HepG2 (cell line): ENCODE measurements around the gene PCYT2. TPM values are rescaled to one million over a fixed set of nuclear protein-coding genes. Genes with fewer than 3 reads are reported as not detected.

ENCODE experiments used
- BRF2 ChIP-seq: sonication (generic); formaldehyde crosslinking; IDR thresholded peaks from 2 replicates; pipeline ENCODE4 v1.8.1; 2022; ENCODE audit warnings: mild to moderate bottlenecking, missing genetic modification reagents
- CBX5 ChIP-seq: sonication (generic); formaldehyde crosslinking; IDR thresholded peaks from 2 replicates; pipeline ENCODE4 v1.4.0; 2020; ENCODE audit warnings: missing genetic modification reagents, borderline replicate concordance
- CENPT ChIP-seq: sonication (generic); formaldehyde crosslinking; IDR thresholded peaks from 2 replicates; pipeline ENCODE4 v1.8.0; 2022; ENCODE audit warnings: low read depth, mild to moderate bottlenecking, moderate library complexity, missing genetic modification reagents
- FOXA1 ChIP-seq, 2 experiments: fragments of 450-650 bp in 1 of 2; sonication (generic) in 1 of 2; formaldehyde crosslinking in 1 of 2; IDR thresholded peaks; 2 replicates each; pipeline versions ENCODE4 v1.4.0 to v1.6.1; 2016 to 2020; ENCODE audit warnings: missing genetic modification reagents in 1 of 2
- KLF16 ChIP-seq, 2 experiments: sonication (generic) in 1 of 2; formaldehyde crosslinking in 1 of 2; IDR thresholded peaks; 2 replicates each; pipeline versions ENCODE4 v1.6.1 to v1.8.0; 2016 to 2023; ENCODE audit warnings: missing genetic modification reagents in 2 of 2, missing compliant biosample characterization in 1 of 2
- NKX3-1 ChIP-seq: sonication (generic); formaldehyde crosslinking; IDR thresholded peaks from 2 replicates; pipeline ENCODE4 v1.5.0; 2020; ENCODE audit warnings: missing genetic modification reagents
- NR2F1 ChIP-seq, 2 experiments: fragments of 450-650 bp in 1 of 2; formaldehyde crosslinking in 1 of 2; IDR thresholded peaks; 2 replicates each; pipeline versions ENCODE4 v1.5.0 to v1.6.1; 2016 to 2020; ENCODE audit warnings: mild to moderate bottlenecking in 1 of 2, missing compliant biosample characterization in 1 of 2, missing genetic modification reagents in 1 of 2, moderate library complexity in 1 of 2
- RAD21 ChIP-seq: fragments of 450-650 bp; formaldehyde crosslinking; IDR thresholded peaks from 2 replicates; pipeline ENCODE4 v1.5.0; 2020; ENCODE audit warnings: mild to moderate bottlenecking
- SIX1 ChIP-seq: sonication (generic); formaldehyde crosslinking; IDR thresholded peaks from 2 replicates; pipeline ENCODE4 v1.4.0; 2020; ENCODE audit warnings: missing genetic modification reagents, borderline replicate concordance
- SKI ChIP-seq: fragments of 450-650 bp; IDR thresholded peaks from one replicate; pipeline ENCODE4 v1.6.1; 2018; ENCODE audit warnings: mild to moderate bottlenecking; ENCODE audit not compliant: partially characterized antibody
- SOX13 ChIP-seq, 3 experiments: fragments of 450-650 bp in 1 of 3; sonication (generic) in 1 of 3; formaldehyde crosslinking in 1 of 3; IDR thresholded peaks in 2 of 3; conservative IDR thresholded peaks in 1 of 3; 2 replicates each; pipeline versions ENCODE4 v1.5.0 to v1.6.1; 2016 to 2020; ENCODE audit warnings: antibody characterized with exemption in 1 of 3, mild to moderate bottlenecking in 1 of 3, missing compliant biosample characterization in 1 of 3, missing genetic modification reagents in 1 of 3, moderate library complexity in 1 of 3
- ZNF232 ChIP-seq: sonication (generic); formaldehyde crosslinking; IDR thresholded peaks from 2 replicates; pipeline ENCODE4 v1.4.0; 2020; ENCODE audit warnings: missing genetic modification reagents, borderline replicate concordance
- ZNF326 ChIP-seq: sonication (generic); formaldehyde crosslinking; IDR thresholded peaks from 2 replicates; pipeline ENCODE4 v1.4.0; 2020; ENCODE audit warnings: missing genetic modification reagents, borderline replicate concordance
- ZNF564 ChIP-seq: sonication (generic); formaldehyde crosslinking; IDR thresholded peaks from 2 replicates; pipeline ENCODE4 v1.8.1; 2023; ENCODE audit warnings: mild to moderate bottlenecking, missing genetic modification reagents
- ZNF619 ChIP-seq: sonication (generic); formaldehyde crosslinking; IDR thresholded peaks from 2 replicates; pipeline ENCODE4 v1.4.0; 2020; ENCODE audit warnings: mild to moderate bottlenecking, missing genetic modification reagents
- ZNF672 ChIP-seq: sonication (generic); formaldehyde crosslinking; IDR thresholded peaks from 2 replicates; pipeline ENCODE4 v1.8.1; 2022; ENCODE audit warnings: missing genetic modification reagents
- ZNF724P ChIP-seq: sonication (generic); formaldehyde crosslinking; IDR thresholded peaks from 2 replicates; pipeline ENCODE4 v1.8.0; 2022; ENCODE audit warnings: missing genetic modification reagents, borderline replicate concordance
- ZNF775 ChIP-seq: sonication (generic); formaldehyde crosslinking; IDR thresholded peaks from 2 replicates; pipeline ENCODE4 v1.4.0; 2020; ENCODE audit warnings: missing genetic modification reagents, mild to moderate bottlenecking, moderate library complexity, borderline replicate concordance
- polyA plus RNA-seq, 8 experiments: library from polyadenylated mRNA; depleted of rRNA in 3 of 8; stranded (reverse) in 7 of 8; unstranded in 1 of 8; fragments of >200 nt; fragmentation: Illumina TruSeq in 4 of 8; extraction: Trizol in 4 of 8; gene quantifications; 2 replicates each; pipeline versions ENCODE4 v1.2.1 to v1.2.3, GENCODE V29; 2011 to 2016; ENCODE audit warnings: low read depth in 4 of 8, missing spikeins in 1 of 8, mixed read lengths in 1 of 8; ENCODE audit not compliant: insufficient read depth in 1 of 8
- total RNA-seq, 5 experiments: library from RNA; depleted of rRNA; stranded (reverse); fragments of >200 nt; fragmentation: Illumina TruSeq; extraction: Trizol; gene quantifications; 2 replicates each; pipeline ENCODE4 v1.2.3, GENCODE V29; 2016; ENCODE audit warnings: low read depth in 1 of 5
- TF ChIP-seq, protein P1 (sequence below): sonication (generic); formaldehyde crosslinking; IDR thresholded peaks from 2 replicates; pipeline ENCODE4 v1.8.1; 2023; ENCODE audit warnings: mild to moderate bottlenecking, missing genetic modification reagents, borderline replicate concordance
- TF ChIP-seq, protein P2 (sequence below): sonication (generic); formaldehyde crosslinking; IDR thresholded peaks from 2 replicates; pipeline ENCODE4 v1.4.0; 2020; ENCODE audit warnings: missing genetic modification reagents

PCYT2 gene
- total and polyA plus RNA-seq, 2 of the 13 experiments (the other 11 are each of a cell fraction or from before 2014, with no cell fraction given), result 147 to 297 TPM

GRCh38 chr17:81902023-81902652, 9.1 kb downstream of the PCYT2 start, which contains the start of gene NPB (continued):
- TF ChIP-seq ZNF775 (CRISPR knock-in tag) (no peak), ZNF326 (no peak; the same call in 1 of the 2 replicates), ZNF724P (CRISPR knock-in tag) (peak; percentile 94; the same call in 1 of the 2 replicates), SOX13 (IDR thresholded peaks at IDR 0.05) (no peak), SOX13 (CRISPR knock-in tag; conservative IDR thresholded peaks at IDR 0.05 in 1 of 2, IDR thresholded peaks at IDR 0.05 in 1 of 2) (no peak), ZNF672 (CRISPR knock-in tag) (peak; percentile 88; the same call in 1 of the 2 replicates), RAD21 (CRISPR knock-in tag) (peak; percentile 46), KLF16 (CRISPR knock-in tag; IDR thresholded peaks at IDR 0.05) (0 out of 4 replicates have a peak, but pooled peaks of 1 of the 2 experiments have one; percentile 32), FOXA1 (IDR thresholded peaks at IDR 0.05) (no peak), FOXA1 (CRISPR knock-in tag; IDR thresholded peaks at IDR 0.05) (no peak), SIX1 (no peak), ZNF232 (no peak), CENPT (CRISPR knock-in tag) (no peak), ZNF564 (CRISPR knock-in tag) (no peak), NKX3-1 (CRISPR knock-in tag) (peak; percentile 77; the same call in 1 of the 2 replicates), ZNF619 (CRISPR knock-in tag) (no peak; the same call in 1 of the 2 replicates), BRF2 (0 out of 2 replicates have a peak, but pooled peaks have one; percentile 52), SKI (peak; percentile 26), CBX5 (CRISPR knock-in tag) (no peak), NR2F1 (CRISPR knock-in tag; IDR thresholded peaks at IDR 0.05) (no peak)
- TF ChIP-seq, protein P1, sequence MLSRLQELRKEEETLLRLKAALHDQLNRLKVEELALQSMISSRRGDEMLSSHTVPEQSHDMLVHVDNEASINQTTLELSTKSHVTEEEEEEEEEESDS, result no peak; the same call in 1 of the 2 replicates
- TF ChIP-seq, protein P2, sequence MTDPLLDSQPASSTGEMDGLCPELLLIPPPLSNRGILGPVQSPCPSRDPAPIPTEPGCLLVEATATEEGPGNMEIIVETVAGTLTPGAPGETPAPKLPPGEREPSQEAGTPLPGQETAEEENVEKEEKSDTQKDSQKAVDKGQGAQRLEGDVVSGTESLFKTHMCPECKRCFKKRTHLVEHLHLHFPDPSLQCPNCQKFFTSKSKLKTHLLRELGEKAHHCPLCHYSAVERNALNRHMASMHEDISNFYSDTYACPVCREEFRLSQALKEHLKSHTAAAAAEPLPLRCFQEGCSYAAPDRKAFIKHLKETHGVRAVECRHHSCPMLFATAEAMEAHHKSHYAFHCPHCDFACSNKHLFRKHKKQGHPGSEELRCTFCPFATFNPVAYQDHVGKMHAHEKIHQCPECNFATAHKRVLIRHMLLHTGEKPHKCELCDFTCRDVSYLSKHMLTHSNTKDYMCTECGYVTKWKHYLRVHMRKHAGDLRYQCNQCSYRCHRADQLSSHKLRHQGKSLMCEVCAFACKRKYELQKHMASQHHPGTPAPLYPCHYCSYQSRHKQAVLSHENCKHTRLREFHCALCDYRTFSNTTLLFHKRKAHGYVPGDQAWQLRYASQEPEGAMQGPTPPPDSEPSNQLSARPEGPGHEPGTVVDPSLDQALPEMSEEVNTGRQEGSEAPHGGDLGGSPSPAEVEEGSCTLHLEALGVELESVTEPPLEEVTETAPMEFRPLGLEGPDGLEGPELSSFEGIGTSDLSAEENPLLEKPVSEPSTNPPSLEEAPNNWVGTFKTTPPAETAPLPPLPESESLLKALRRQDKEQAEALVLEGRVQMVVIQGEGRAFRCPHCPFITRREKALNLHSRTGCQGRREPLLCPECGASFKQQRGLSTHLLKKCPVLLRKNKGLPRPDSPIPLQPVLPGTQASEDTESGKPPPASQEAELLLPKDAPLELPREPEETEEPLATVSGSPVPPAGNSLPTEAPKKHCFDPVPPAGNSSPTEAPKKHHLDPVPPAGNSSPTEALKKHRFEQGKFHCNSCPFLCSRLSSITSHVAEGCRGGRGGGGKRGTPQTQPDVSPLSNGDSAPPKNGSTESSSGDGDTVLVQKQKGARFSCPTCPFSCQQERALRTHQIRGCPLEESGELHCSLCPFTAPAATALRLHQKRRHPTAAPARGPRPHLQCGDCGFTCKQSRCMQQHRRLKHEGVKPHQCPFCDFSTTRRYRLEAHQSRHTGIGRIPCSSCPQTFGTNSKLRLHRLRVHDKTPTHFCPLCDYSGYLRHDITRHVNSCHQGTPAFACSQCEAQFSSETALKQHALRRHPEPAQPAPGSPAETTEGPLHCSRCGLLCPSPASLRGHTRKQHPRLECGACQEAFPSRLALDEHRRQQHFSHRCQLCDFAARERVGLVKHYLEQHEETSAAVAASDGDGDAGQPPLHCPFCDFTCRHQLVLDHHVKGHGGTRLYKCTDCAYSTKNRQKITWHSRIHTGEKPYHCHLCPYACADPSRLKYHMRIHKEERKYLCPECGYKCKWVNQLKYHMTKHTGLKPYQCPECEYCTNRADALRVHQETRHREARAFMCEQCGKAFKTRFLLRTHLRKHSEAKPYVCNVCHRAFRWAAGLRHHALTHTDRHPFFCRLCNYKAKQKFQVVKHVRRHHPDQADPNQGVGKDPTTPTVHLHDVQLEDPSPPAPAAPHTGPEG (CRISPR knock-in tag), result 0 out of 2 replicates have a peak, but pooled peaks have one; percentile 19
